IPS DF 4.7 (cell line): ENCODE results near the gene ERI3.
"Not testable (repeated sequence)": the region's sequence is repeated elsewhere in the genome, so short reads cannot be mapped to it uniquely, and the experiment has no call there.

Experiments
- DNase-seq: peaks from one replicate; pipeline ENCODE4 v3.0.0-alpha.2; 2013; ENCODE audit warnings: low spot score; ENCODE audit errors: extremely low read depth

ERI3 gene

DNA sequence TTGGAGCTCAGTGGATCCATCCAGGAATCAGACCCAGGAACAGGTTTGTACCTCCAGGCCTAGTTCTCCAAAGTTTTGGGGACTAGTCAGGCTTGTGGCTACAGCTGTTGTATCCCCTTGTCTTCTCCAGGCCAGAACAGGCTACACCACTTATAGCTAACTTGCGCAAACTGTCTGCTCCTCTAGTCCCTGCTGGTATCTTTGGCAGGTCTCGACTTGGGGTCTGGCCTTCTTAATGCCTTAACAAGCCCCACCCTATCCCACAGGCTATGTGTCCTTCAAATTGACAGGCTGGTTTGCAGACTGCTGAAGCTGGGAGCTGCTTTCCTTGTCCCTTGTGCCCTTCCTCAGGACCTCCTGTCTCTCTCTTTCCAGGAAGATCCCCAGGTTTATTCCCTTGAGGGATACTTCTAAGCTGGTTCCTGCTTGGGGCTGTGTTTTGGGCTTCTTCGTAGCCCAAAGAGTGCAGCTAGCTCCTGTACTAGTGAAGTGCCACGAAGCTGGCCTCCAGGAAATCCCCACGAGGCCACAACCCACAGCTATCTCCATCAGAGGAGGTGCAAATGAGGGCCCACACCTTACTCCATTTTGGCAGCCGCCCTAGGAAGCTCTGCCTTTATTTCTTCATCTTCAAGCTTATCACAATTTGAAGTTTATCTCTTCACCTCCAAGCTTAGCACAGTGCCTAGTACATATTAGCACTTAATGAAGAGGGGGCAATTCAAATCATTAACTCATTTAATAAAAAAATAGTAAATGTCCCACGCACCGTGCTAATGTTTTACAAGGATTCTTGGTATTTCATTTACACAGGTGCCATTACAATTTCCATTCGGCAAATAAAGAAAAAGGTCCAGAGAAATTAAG lies 142.5 kb downstream of the ERI3 start:
- DNase-seq, result no peak

DNA sequence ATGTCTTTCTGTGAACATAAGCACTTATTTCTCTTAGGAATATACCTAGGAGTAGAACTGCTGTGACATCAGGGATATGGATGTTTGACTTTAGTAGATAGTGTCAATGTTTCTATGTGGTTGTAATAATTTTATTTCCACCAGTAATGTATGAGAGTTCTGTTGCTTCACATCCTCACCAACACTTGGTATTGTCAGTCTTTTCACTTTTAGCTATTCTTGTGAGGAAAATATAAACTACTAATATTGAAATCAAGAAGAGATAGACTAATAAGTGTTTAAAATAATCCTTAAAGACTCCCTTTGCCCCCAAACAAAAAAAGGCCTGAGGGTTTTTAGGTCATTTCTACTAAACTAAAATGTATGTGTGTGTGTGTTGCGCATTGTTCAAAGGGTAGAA lies 144.5 kb downstream of the ERI3 start:
- no peak for DNase-seq

DNA sequence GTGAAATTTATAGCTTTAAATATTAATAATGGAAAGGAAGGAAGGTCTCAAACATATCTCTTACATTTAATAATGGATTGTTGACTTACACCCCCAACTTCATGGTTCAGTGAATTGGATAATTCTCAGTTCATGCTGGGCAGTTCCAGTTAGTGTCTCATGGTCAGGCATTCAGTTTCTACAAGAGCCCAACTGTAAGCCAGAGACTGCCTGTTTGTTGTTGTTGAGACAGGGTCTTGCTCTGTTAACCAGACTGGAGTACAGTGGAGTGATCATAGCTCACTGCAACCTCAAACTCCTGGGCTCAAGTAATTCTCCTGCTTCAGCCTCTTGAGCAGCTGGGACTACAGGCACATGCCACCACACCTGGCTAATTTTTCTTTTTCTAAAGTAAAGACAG lies 146.8 kb downstream of the ERI3 start:
- DNase-seq, result no peak

DNA sequence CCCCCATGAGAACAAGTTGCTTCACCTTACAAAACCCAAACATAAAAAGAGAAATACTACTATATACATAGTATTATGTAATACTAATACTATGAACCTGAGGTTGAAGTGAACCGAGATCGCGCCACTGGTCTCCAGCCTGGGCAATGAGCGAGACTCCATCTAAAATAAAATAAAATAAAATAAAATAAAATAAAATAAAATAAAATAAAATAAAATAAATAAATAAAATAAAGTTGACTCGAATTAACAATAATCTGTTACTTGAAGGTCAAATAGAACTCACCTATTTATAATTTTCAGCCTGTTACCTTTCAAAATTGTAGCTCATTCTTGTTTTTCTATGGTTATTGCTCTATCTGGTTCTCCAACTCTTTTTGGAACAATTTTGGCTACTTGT lies 148.5 kb downstream of the ERI3 start:
- DNase-seq, result not testable (repeated sequence)

DNA sequence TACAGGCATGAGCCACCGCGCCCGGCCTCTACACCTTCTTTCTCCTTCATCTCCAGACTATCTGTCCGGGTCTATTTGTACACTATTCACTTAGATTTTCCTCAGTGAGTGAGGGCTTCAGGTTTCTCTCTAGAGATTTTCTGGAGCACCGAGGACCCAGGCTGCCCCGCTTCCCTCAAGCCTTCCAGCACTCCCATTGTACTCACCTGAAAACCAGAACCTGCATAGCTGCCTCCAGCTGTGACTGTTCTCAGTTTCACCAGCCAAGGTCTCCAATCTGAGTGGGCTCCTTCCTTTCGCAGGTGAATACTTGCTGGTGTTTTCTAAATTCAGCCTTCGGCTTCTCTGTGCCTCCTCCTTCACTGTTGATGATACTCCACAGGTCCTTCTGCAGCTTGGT lies 154.7 kb downstream of the ERI3 start:
- no peak for DNase-seq

DNA sequence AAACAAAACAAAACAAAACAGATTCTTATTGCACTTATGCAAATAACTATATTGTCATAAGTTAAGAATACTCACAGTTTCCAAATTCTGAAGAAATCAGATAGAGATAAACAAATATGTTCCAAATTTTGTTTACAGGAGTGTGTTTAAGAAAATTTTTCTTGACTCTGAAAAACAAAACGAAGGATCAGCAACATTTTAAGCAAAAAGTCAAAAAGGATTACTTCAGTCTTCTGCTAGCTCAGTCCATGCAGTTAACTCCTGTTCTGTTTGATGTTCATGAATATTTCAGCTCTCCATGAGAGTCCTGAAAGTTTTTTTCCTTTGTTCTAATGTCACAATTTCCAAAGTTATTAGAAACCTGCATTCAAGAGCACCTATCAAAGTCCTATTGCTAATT lies 180.4 kb downstream of the ERI3 start:
- no peak for DNase-seq
